IPS-20b (cell line): Measurements from ENCODE around the gene FAM50B.

Source experiments
- H3K27ac ChIP-seq: one replicate; pipeline ENCODE4 v1.5.1; 2013; ENCODE audit warnings: low read length
- H3K27me3 ChIP-seq: 2 replicates; pipeline ENCODE4 v1.6.1; 2013; ENCODE audit warnings: mild to moderate bottlenecking, low read length, inconsistent platforms; ENCODE audit not compliant: insufficient read depth
- H3K36me3 ChIP-seq: 2 replicates; pipeline ENCODE4 v1.6.1; 2013; ENCODE audit warnings: low read depth, mild to moderate bottlenecking, inconsistent platforms, low read length, moderate library complexity; ENCODE audit not compliant: insufficient read depth
- H3K4me1 ChIP-seq: 2 replicates; pipeline ENCODE4 v1.6.1; 2013; ENCODE audit warnings: mild to moderate bottlenecking, control low read depth, inconsistent platforms, low read length, moderate library complexity; ENCODE audit not compliant: insufficient read depth
- H3K4me3 ChIP-seq: 2 replicates; pipeline ENCODE4 v1.5.1; 2013; ENCODE audit warnings: mild to moderate bottlenecking, low read length, inconsistent platforms
- H3K9ac ChIP-seq: 2 replicates; pipeline ENCODE4 v1.6.1; 2013; ENCODE audit warnings: low read depth, mild to moderate bottlenecking, inconsistent platforms, low read length, moderate library complexity
- H3K9me3 ChIP-seq: 2 replicates; pipeline ENCODE4 v1.6.1; 2013; ENCODE audit warnings: mild to moderate bottlenecking, low read depth, low read length, inconsistent platforms; ENCODE audit not compliant: insufficient read depth

FAM50B gene

GRCh38 chr6:3892603-3893002, 43.4 kb downstream of the FAM50B start:
- Histone ChIP-seq H3K27ac (no peak overlapping the region), H3K36me3 (no peaks in the 10 kb centered on the region), H3K9ac (no peak overlapping the region), H3K4me3 (no peak overlapping the region), H3K27me3 (peaks cover 7% of the 10 kb centered on the region; the same call in 1 of the 2 replicates), H3K9me3 (no peaks in the 10 kb centered on the region), H3K4me1 (peaks cover 22% of the 10 kb centered on the region)

GRCh38 chr6:3893487-3893886, 44.3 kb downstream of the FAM50B start:
- no peak overlapping the region for H3K4me3 ChIP-seq
- no peak overlapping the region for H3K27ac ChIP-seq
- H3K4me1 ChIP-seq, result peaks cover 22% of the 10 kb centered on the region
- peaks cover 7% of the 10 kb centered on the region; the same call in 1 of the 2 replicates for H3K27me3 ChIP-seq
- H3K9ac ChIP-seq, result no peak overlapping the region
- no peaks in the 10 kb centered on the region for H3K36me3 ChIP-seq
- H3K9me3 ChIP-seq, result no peaks in the 10 kb centered on the region

- H3K9me3 ChIP-seq, result no peaks in the 10 kb centered on the region
- H3K4me3 ChIP-seq, result no peak overlapping the region
- peaks cover 22% of the 10 kb centered on the region for H3K4me1 ChIP-seq
- no peak overlapping the region for H3K9ac ChIP-seq
- no peak overlapping the region for H3K27ac ChIP-seq
- peaks cover 7% of the 10 kb centered on the region; the same call in 1 of the 2 replicates for H3K27me3 ChIP-seq
- no peaks in the 10 kb centered on the region for H3K36me3 ChIP-seq
Observed at GRCh38 chr6:3893917-3894316, 44.7 kb downstream of the FAM50B start.

GRCh38 chr6:3894590-3895311, 45.6 kb downstream of the FAM50B start:
- Histone ChIP-seq H3K27ac (no peak overlapping the region), H3K9me3 (no peaks in the 10 kb centered on the region)

GRCh38 chr6:3895312-3895653, 46.1 kb downstream of the FAM50B start:
- no peaks in the 10 kb centered on the region for H3K9me3 ChIP-seq
- peak overlapping the region; percentile 7; the same call in 1 of the 2 replicates for H3K9ac ChIP-seq
- no peak overlapping the region for H3K27ac ChIP-seq

More at GRCh38 chr6:3894590-3895311, 45.6 kb downstream of the FAM50B start:
- Histone ChIP-seq H3K4me1 (peaks cover 22% of the 10 kb centered on the region), H3K27me3 (peaks cover 7% of the 10 kb centered on the region; the same call in 1 of the 2 replicates), H3K9ac (peak overlapping the region; percentile 7; the same call in 1 of the 2 replicates), H3K36me3 (no peaks in the 10 kb centered on the region), H3K4me3 (peak overlapping the region; percentile 29; the same call in 1 of the 2 replicates)

GRCh38 chr6:3895805-3896204, 46.6 kb downstream of the FAM50B start:
- Histone ChIP-seq H3K36me3 (no peaks in the 10 kb centered on the region), H3K9ac (no peak overlapping the region), H3K4me3 (no peak overlapping the region), H3K4me1 (peaks cover 22% of the 10 kb centered on the region), H3K9me3 (no peaks in the 10 kb centered on the region), H3K27me3 (peaks cover 7% of the 10 kb centered on the region; the same call in 1 of the 2 replicates), H3K27ac (no peak overlapping the region)

More at GRCh38 chr6:3895312-3895653, 46.1 kb downstream of the FAM50B start:
- Histone ChIP-seq H3K4me3 (peak overlapping the region; percentile 29; the same call in 1 of the 2 replicates), H3K4me1 (peaks cover 22% of the 10 kb centered on the region), H3K27me3 (peaks cover 7% of the 10 kb centered on the region; the same call in 1 of the 2 replicates), H3K36me3 (no peaks in the 10 kb centered on the region)

GRCh38 chr6:3898265-3898994, 49.3 kb downstream of the FAM50B start:
- Histone ChIP-seq H3K4me1 (peaks cover 22% of the 10 kb centered on the region), H3K27ac (no peak overlapping the region), H3K9me3 (no peaks in the 10 kb centered on the region), H3K36me3 (no peaks in the 10 kb centered on the region), H3K27me3 (peaks cover 7% of the 10 kb centered on the region; the same call in 1 of the 2 replicates), H3K9ac (no peak overlapping the region), H3K4me3 (no peak overlapping the region)

- H3K4me3 ChIP-seq, result no peak overlapping the region
- H3K4me1 ChIP-seq, result peaks cover 20% of the 10 kb centered on the region
- no peaks in the 10 kb centered on the region for H3K36me3 ChIP-seq
- peaks cover 7% of the 10 kb centered on the region; the same call in 1 of the 2 replicates for H3K27me3 ChIP-seq
- H3K9ac ChIP-seq, result no peak overlapping the region
- no peaks in the 10 kb centered on the region for H3K9me3 ChIP-seq
- no peak overlapping the region for H3K27ac ChIP-seq
Observed at GRCh38 chr6:3899061-3899460, 49.9 kb downstream of the FAM50B start.

GRCh38 chr6:3899970-3900439, 50.8 kb downstream of the FAM50B start:
- Histone ChIP-seq H3K36me3 (no peaks in the 10 kb centered on the region), H3K9ac (no peak overlapping the region), H3K9me3 (no peaks in the 10 kb centered on the region), H3K4me1 (peaks cover 18% of the 10 kb centered on the region), H3K27me3 (peaks cover 7% of the 10 kb centered on the region; the same call in 1 of the 2 replicates), H3K27ac (no peak overlapping the region), H3K4me3 (no peak overlapping the region)
